Neural progenitor cell (in vitro differentiated cells): Measurements from ENCODE around the gene TLE1.

Source experiments
- CTCF ChIP-seq: fragments of 200-600 bp; sonication (generic); IDR thresholded peaks from 2 replicates; pipeline ENCODE4 v1.5.1; 2017; ENCODE audit warnings: antibody characterized with exemption, mild to moderate bottlenecking
- EZH2 ChIP-seq: fragments of 200-600 bp; sonication (generic); IDR thresholded peaks from 2 replicates; pipeline ENCODE4 v1.6.1; 2017; ENCODE audit warnings: antibody characterized with exemption, mild to moderate bottlenecking, moderate library complexity

GRCh38 chr9:81563020-81563407 is 126.3 kb downstream of the TLE1 start:
- no peak for TF ChIP-seq CTCF
- TF ChIP-seq EZH2 = no peak
